ENCODE data around the gene TMPRSS15. TPM values are rescaled to one million over a fixed set of nuclear protein-coding genes. Genes with fewer than 3 reads are reported as not detected.

The TMPRSS15 gene
- total RNA-seq, 1 experiment from 2014 or later, result not detected

GRCh38 chr21:18253799-18254198 is 149.8 kb downstream of the TMPRSS15 start:
- DNase-seq (ENCODE audit: low read depth), result no peak
- in situ Hi-C loops (cut with HindIII; ENCODE audit: low pct_unique_long_range_greater_than_20kb, low sequenced_read_pairs), result no loop called here

- no peak for DNase-seq (ENCODE audit: low read depth)
- in situ Hi-C loops (cut with HindIII; ENCODE audit: low pct_unique_long_range_greater_than_20kb, low sequenced_read_pairs), result no loop called here
Observed at GRCh38 chr21:18253221-18253620, 150.4 kb downstream of the TMPRSS15 start.

DNA sequence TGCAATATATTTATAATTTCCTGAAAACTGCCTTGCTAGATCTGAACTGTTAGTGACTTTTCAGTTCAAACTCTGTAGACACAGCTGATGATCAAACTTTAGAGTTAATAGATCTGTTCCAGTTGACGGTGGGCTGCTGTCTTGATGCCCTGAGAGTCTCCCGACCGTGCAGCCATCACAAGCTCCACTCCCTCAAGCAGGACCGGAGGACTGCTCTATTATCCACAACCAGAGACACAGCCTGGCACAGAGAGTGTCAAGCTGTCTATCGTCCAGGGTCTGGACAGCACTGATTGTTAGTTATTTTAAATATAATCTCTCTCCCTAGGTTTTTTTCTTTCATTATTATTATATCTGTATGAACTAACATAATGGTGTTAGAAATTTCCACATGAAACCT is 150.9 kb downstream of the TMPRSS15 start:
- in situ Hi-C loops (cut with HindIII; ENCODE audit: low pct_unique_long_range_greater_than_20kb, low sequenced_read_pairs), result no loop called here
- no peak for DNase-seq (ENCODE audit: low read depth)

DNA sequence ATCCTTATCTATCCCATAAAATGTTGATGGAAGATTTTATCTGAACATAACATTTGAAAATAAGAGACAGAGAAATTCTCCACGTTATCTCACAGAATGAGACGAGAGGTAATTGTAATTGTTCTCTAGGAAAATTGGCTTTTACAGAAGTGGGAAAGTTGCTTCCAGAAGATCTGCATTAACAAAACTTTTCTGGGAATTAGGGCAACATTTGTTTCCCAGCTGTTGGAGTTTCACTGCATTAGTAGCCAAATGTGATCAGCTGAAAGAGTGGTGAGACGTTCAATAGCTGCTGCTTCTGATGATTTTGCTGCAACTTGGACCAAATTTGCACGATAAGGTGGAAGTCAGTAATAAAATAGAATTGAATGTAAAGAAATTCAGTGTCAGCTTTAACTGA is 151.3 kb downstream of the TMPRSS15 start:
- in situ Hi-C loops (cut with HindIII; ENCODE audit: low pct_unique_long_range_greater_than_20kb, low sequenced_read_pairs), result no loop called here
- no peak for DNase-seq (ENCODE audit: low read depth)

GRCh38 chr21:18251065-18251464 is 152.5 kb downstream of the TMPRSS15 start:
- DNase-seq (ENCODE audit: low read depth), result no peak
- in situ Hi-C loops (cut with HindIII; ENCODE audit: low pct_unique_long_range_greater_than_20kb, low sequenced_read_pairs), result no loop called here

- in situ Hi-C loops (cut with HindIII; ENCODE audit: low pct_unique_long_range_greater_than_20kb, low sequenced_read_pairs), result no loop called here
- no peak for DNase-seq (ENCODE audit: low read depth)
Observed at GRCh38 chr21:18249672-18250071, 153.9 kb downstream of the TMPRSS15 start.

- no peak for DNase-seq (ENCODE audit: low read depth)
- in situ Hi-C loops (cut with HindIII; ENCODE audit: low pct_unique_long_range_greater_than_20kb, low sequenced_read_pairs), result no loop called here
Observed at GRCh38 chr21:18248171-18248570, 155.4 kb downstream of the TMPRSS15 start.

DNA sequence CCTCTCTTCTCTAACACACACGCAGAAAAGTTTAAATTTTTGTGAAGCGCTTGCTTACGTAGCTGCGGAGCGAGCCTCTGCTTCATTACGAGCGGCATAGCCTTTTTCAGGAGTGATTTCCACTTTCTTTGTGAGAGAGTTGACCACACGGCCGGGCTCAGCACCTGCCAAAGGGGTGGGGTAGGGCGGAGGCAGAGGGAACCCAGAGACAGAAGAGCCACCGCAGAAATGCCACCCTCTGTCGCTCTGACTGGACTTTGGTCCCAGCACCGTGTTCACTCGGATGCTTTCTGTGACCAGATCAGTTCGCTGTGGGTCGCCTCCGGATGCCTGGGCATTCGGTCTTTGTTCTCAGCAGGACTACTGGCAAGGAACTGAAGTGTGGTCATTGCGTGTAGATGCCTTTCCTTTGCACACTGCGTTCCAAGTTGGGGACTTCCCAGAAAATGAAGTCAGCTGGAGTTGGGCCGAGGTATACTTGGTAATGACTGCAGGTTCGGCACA is 158.1 kb downstream of the TMPRSS15 start:
- in situ Hi-C loops (cut with HindIII; ENCODE audit: low pct_unique_long_range_greater_than_20kb, low sequenced_read_pairs), result no loop called here
- DNase-seq (ENCODE audit: low read depth), result peak; percentile 15

DNA sequence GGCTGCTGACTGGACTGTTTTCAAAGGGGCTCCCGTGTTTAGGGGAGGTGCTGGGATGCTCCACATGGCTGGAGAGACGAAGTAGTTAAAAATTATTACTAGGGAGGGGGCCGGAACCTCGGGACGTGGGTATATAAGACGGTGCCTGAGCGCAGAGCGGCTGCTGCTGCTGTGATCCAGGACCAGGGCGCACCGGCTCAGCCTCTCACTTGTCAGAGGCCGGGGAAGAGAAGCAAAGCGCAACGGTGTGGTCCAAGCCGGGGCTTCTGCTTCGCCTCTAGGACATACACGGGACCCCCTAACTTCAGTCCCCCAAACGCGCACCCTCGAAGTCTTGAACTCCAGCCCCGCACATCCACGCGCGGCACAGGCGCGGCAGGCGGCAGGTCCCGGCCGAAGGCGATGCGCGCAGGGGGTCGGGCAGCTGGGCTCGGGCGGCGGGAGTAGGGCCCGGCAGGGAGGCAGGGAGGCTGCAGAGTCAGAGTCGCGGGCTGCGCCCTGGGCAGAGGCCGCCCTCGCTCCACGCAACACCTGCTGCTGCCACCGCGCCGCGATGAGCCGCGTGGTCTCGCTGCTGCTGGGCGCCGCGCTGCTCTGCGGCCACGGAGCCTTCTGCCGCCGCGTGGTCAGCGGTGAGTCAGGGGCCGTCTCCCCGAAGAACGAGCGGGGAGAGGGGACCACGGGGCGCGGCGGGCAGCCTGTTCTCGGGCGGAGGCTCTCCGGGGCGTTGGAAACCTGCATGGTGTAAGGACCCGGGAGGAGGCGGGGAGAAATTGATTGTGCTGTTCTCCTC is 158.7 kb downstream of the TMPRSS15 start, which contains the start of gene CHODL:
Gene CHODL (plus strand): TSS at position 163 of the 793 bp plus-strand sequence. CDS start 391 bp downstream, at position 554.
- DNase-seq (ENCODE audit: low read depth), result no peak
- in situ Hi-C loops (cut with HindIII; ENCODE audit: low pct_unique_long_range_greater_than_20kb, low sequenced_read_pairs), result no loop called here

GRCh38 chr21:18235545-18235944 is 168.0 kb downstream of the TMPRSS15 start:
- no peak for DNase-seq (ENCODE audit: low read depth)
- in situ Hi-C loops (cut with HindIII; ENCODE audit: low pct_unique_long_range_greater_than_20kb, low sequenced_read_pairs), result no loop called here

DNA sequence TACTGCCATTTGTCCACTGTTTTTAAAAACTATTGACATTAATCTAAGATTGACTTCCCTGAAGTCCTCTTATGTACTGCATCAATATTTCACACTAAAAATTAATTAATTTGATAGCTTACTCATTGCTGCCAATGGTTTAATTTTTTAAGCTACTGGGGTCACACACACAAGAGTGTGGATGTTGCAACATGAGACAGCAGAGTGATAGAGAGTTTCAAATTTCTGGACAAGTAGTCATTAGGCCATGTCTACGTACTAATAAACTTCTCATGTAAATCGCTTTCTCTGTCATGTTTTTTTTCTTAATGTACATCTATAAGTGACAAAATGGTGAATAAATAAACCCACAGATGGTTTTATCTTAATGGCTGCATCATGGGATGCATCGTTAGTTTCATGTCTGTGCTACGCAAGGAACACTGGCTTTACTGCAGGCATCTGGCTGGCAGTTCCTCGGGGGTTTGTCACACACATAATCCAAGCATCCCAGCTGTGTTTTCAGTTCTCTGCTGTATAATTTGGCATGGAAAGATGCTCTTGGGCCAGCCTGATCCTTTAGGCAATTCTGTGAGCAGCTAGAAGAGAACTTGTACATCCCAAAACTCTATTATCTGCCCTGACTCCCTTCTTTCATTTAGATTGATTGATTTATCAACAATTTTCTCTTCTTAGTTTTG is 175.4 kb downstream of the TMPRSS15 start:
- DNase-seq (ENCODE audit: low read depth), result no peak
- in situ Hi-C loops (cut with HindIII; ENCODE audit: low pct_unique_long_range_greater_than_20kb, low sequenced_read_pairs), result no loop called here

- no peak for DNase-seq (ENCODE audit: low read depth)
- in situ Hi-C loops (cut with HindIII; ENCODE audit: low pct_unique_long_range_greater_than_20kb, low sequenced_read_pairs), result no loop called here
Observed at GRCh38 chr21:18222346-18222745, 181.2 kb downstream of the TMPRSS15 start.

- in situ Hi-C loops (cut with HindIII; ENCODE audit: low pct_unique_long_range_greater_than_20kb, low sequenced_read_pairs), result no loop called here
- no peak for DNase-seq (ENCODE audit: low read depth)
Observed at GRCh38 chr21:18220498-18220897, 183.1 kb downstream of the TMPRSS15 start.

Other genes starting within 250 kb of the TMPRSS15 start
- gene CHODL, start 159.0 kb downstream of the TMPRSS15 start, total RNA-seq (2014; rRNA removed; shearing (Covaris generic); ENCODE audit: low replicate concordance), result 0.26 TPM in 1 of 2 replicates, not detected in the other